Tibial artery (tissue), 4 donors: ENCODE results near the gene SAMD4A.

ENCODE experiments used
- DNase-seq, 2 donors: peaks; one replicate each; pipeline ENCODE4 v3.0.0-alpha.2; 2019
- H3K27ac ChIP-seq, 2 donors: fragments of 200-600 bp; sonication (generic) in 1 of 2; 1 replicate in 1 of 2; 2 replicates in 1 of 2; pipeline ENCODE4 v1.5.1; 2018 to 2019; ENCODE audit warnings: mild to moderate bottlenecking in 1 of 2
- H3K27me3 ChIP-seq, 2 donors: fragments of 200-600 bp; sonication (generic) in 1 of 2; one replicate each; pipeline versions ENCODE4 v1.5.1 to v1.6.0; 2016 to 2019
- H3K36me3 ChIP-seq, 3 donors: fragments of 200-600 bp; sonication (generic) in 2 of 3; one replicate each; pipeline ENCODE4 v1.5.1; 2016 to 2019; ENCODE audit warnings: mild to moderate bottlenecking in 2 of 3
- H3K4me1 ChIP-seq, 4 donors: fragments of 200-600 bp; sonication (generic) in 2 of 4; 1 replicate in 3 of 4; 2 replicates in 1 of 4; pipeline ENCODE4 v1.5.1; 2016 to 2019
- H3K4me3 ChIP-seq, 2 donors: fragments of 200-600 bp; sonication (generic) in 1 of 2; 1 replicate in 1 of 2; 2 replicates in 1 of 2; pipeline ENCODE4 v1.5.1; 2018 to 2019; ENCODE audit warnings: mild to moderate bottlenecking in 2 of 2
- H3K9me3 ChIP-seq, 3 donors: fragments of 200-600 bp; sonication (generic) in 1 of 3; one replicate each; pipeline ENCODE4 v1.5.1; 2016 to 2019
- intact Hi-C: fragments of 100-400 bp; cut with DNase I; formaldehyde crosslinking; loops from one replicate; pipeline ENCODE4 v1.15.0; 2023; ENCODE audit warnings: low total_unique reads
- TF ChIP-seq, protein P1 (sequence below), 2 experiments: fragments of 200-600 bp in 1 of 2; fragments of 450-650 bp in 1 of 2; IDR thresholded peaks; one replicate each; pipeline ENCODE4 v1.5.1; 2017 to 2019; ENCODE audit warnings: antibody characterized with exemption in 2 of 2, mild to moderate bottlenecking in 1 of 2, moderate library complexity in 1 of 2

Gene SAMD4A

GRCh38 chr14:54807881-54808280 lies 241.0 kb downstream of the SAMD4A start:
- Histone ChIP-seq H3K9me3 (no peaks in the 10 kb centered on the region), H3K36me3 (no peaks in the 10 kb centered on the region), H3K4me1 (peaks cover 0 to 8% (median 3%) of the 10 kb centered on the region in 4 donors), H3K27ac (no peak overlapping the region), H3K4me3 (no peak overlapping the region), H3K27me3 (no peaks in the 10 kb centered on the region)
- no peak for DNase-seq
- TF ChIP-seq, protein P1, sequence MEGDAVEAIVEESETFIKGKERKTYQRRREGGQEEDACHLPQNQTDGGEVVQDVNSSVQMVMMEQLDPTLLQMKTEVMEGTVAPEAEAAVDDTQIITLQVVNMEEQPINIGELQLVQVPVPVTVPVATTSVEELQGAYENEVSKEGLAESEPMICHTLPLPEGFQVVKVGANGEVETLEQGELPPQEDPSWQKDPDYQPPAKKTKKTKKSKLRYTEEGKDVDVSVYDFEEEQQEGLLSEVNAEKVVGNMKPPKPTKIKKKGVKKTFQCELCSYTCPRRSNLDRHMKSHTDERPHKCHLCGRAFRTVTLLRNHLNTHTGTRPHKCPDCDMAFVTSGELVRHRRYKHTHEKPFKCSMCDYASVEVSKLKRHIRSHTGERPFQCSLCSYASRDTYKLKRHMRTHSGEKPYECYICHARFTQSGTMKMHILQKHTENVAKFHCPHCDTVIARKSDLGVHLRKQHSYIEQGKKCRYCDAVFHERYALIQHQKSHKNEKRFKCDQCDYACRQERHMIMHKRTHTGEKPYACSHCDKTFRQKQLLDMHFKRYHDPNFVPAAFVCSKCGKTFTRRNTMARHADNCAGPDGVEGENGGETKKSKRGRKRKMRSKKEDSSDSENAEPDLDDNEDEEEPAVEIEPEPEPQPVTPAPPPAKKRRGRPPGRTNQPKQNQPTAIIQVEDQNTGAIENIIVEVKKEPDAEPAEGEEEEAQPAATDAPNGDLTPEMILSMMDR (IDR thresholded peaks at IDR 0.05) = no peak
- intact Hi-C loops = loop anchor here (10.0 kb wide), 1 partner anchor 113 kb away; no protein-coding TSS in a partner anchor

DNA sequence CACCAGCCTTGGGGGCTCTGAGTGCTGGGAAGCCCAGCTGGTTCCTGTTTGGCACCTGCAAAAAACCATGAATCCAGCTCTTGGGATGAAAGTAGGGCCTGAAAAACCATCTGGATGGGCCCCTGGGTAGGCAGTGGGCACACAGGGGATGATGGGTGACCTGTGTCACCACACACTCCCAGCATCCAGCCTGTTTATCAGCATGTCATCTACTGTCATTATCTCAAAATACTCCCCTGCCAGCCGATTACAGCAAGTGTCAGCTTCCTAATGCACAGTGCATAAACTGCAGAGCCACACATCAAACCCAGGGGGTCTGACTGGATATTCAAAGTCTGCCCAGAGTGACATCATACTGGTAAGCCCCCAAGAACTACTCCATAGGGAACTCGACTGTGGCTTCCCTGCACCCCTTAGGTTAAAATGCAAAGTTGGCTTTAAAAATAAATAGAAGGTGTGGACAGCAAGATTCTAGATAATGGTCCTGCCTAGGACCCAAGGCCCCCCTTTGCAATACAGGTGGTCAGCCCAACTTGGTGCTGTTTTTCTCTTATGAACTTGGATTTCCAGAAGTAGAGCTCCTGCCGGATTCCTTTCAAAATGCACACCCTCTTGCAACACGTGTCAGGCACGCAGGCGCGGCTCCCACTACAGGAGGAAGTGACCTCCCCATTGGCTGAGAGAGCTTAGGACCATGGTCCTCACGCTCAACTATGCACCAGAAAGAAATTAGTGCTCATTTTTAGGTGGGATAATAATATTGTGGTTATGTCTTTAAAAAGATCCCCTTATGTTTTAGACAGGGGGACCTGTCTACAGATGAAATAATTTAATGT lies 241.6 kb downstream of the SAMD4A start:
- TF ChIP-seq, protein P1 (IDR thresholded peaks at IDR 0.05) = no peak
- DNase-seq = no peak
- Histone ChIP-seq H3K27ac (no peak overlapping the region), H3K4me1 (peaks cover 0 to 8% (median 3%) of the 10 kb centered on the region in 4 donors), H3K4me3 (no peak overlapping the region), H3K27me3 (no peaks in the 10 kb centered on the region), H3K36me3 (no peaks in the 10 kb centered on the region), H3K9me3 (no peaks in the 10 kb centered on the region)
- intact Hi-C loops = loop anchor here (10.0 kb wide), 1 partner anchor 114 kb away; no protein-coding TSS in a partner anchor

- intact Hi-C loops = loop anchor here (10.0 kb wide), 1 partner anchor 115 kb away; no protein-coding TSS in a partner anchor
- no peak for DNase-seq
- peaks cover 0 to 8% (median 3%) of the 10 kb centered on the region in 4 donors for H3K4me1 ChIP-seq
- TF ChIP-seq, protein P1 (IDR thresholded peaks at IDR 0.05) = no peak
- no peak overlapping the region for H3K27ac ChIP-seq
- H3K9me3 ChIP-seq = no peaks in the 10 kb centered on the region
- H3K27me3 ChIP-seq = no peaks in the 10 kb centered on the region
- H3K36me3 ChIP-seq = no peaks in the 10 kb centered on the region
- no peak overlapping the region for H3K4me3 ChIP-seq
These were observed 242.8 kb downstream of the SAMD4A start for GRCh38 chr14:54809767-54810166.

GRCh38 chr14:54812617-54813016 lies 245.7 kb downstream of the SAMD4A start:
- no peaks in the 10 kb centered on the region for H3K36me3 ChIP-seq
- no peak overlapping the region for H3K27ac ChIP-seq
- H3K27me3 ChIP-seq = no peaks in the 10 kb centered on the region
- H3K4me1 ChIP-seq = no peaks in the 10 kb centered on the region
- TF ChIP-seq, protein P1 (IDR thresholded peaks at IDR 0.05) = no peak
- no peak for DNase-seq
- no peak overlapping the region for H3K4me3 ChIP-seq
- intact Hi-C loops = no loop called here
- no peaks in the 10 kb centered on the region for H3K9me3 ChIP-seq

DNA sequence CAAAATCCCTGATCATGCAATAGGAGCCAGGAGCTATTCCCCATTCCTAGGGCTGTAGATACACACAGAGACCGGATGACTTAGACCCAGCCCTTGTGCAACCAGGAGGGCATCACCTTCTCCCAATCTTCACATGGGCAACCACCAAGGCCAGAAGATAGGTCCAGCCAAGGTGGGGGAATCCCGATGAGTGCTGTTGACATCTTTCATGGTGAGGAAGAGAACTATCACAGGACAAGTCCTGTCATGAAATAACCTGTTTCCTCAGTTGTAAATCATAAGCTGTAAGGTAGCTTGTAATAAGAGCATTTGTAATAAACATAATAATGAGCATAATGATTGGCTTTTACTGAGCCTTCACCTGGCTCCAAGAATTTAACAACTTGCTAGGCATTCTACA lies 246.2 kb downstream of the SAMD4A start:
- no peak for DNase-seq
- Histone ChIP-seq H3K4me3 (no peak overlapping the region), H3K27me3 (no peaks in the 10 kb centered on the region), H3K9me3 (no peaks in the 10 kb centered on the region), H3K27ac (no peak overlapping the region), H3K36me3 (no peaks in the 10 kb centered on the region), H3K4me1 (no peaks in the 10 kb centered on the region)
- TF ChIP-seq, protein P1 (IDR thresholded peaks at IDR 0.05) = no peak
- intact Hi-C loops = no loop called here
